Coronary artery (tissue), 2 donors: Measurements from ENCODE around the gene BCAN.
A peak's percentile ranks its signal among the peaks of the same experiment; 100 is the strongest.

ENCODE experiments used
- DNase-seq: peaks from one replicate; pipeline ENCODE4 v3.0.0-alpha.2; 2017; ENCODE audit warnings: low spot score
- H3K27ac ChIP-seq, 2 donors: fragments of 200-600 bp; sonication (generic); one replicate each; pipeline ENCODE4 v1.5.1; 2016 to 2019
- H3K4me3 ChIP-seq: fragments of 200-600 bp; sonication (generic); 2 replicates; pipeline ENCODE4 v1.5.1; 2016; ENCODE audit warnings: mild to moderate bottlenecking, moderate library complexity
- CTCF ChIP-seq: fragments of 200-600 bp; sonication (generic); IDR thresholded peaks from one replicate; pipeline ENCODE4 v1.5.1; 2019; ENCODE audit warnings: antibody characterized with exemption

The BCAN gene

GRCh38 chr1:156618853-156619581, 22.9 kb upstream of the BCAN start, which contains the start of gene HAPLN2:
Gene HAPLN2 (plus strand): TSS chr1:156619415. CDS start chr1:156623491, 4,076 bp downstream.
- no peak for DNase-seq
- no peak for TF ChIP-seq CTCF
- H3K4me3 ChIP-seq: no peak within 1 kb of the TSS
- H3K27ac ChIP-seq: no peak within 1 kb of the TSS

GRCh38 chr1:156619582-156619955, 22.3 kb upstream of the BCAN start:
- no peak overlapping the region for H3K4me3 ChIP-seq
- no peak overlapping the region for H3K27ac ChIP-seq
- TF ChIP-seq CTCF: no peak
- no peak for DNase-seq

- no peak for TF ChIP-seq CTCF
These were observed 19.2 kb upstream of the BCAN start for GRCh38 chr1:156622581-156623297.

GRCh38 chr1:156623946-156624813, 17.7 kb upstream of the BCAN start:
- peak overlapping the region; percentile 72 for H3K4me3 ChIP-seq
- peak overlapping the region in 1 of 2 donors; percentile 56 for H3K27ac ChIP-seq
- TF ChIP-seq CTCF: peak; percentile 36
- DNase-seq: no peak

More at GRCh38 chr1:156622581-156623297, 19.2 kb upstream of the BCAN start:
- H3K27ac ChIP-seq: no peak overlapping the region
- DNase-seq: no peak
- H3K4me3 ChIP-seq: no peak overlapping the region

GRCh38 chr1:156624814-156625435, 17.0 kb upstream of the BCAN start:
- Histone ChIP-seq H3K4me3 (peak overlapping the region; percentile 72), H3K27ac (peak overlapping the region in 1 of 2 donors; percentile 56)
- DNase-seq: no peak

More at GRCh38 chr1:156624814-156625435, 17.0 kb upstream of the BCAN start:
- TF ChIP-seq CTCF: no peak
